Measurements from ENCODE around the gene ZNF211.

Gene ZNF211

DNA sequence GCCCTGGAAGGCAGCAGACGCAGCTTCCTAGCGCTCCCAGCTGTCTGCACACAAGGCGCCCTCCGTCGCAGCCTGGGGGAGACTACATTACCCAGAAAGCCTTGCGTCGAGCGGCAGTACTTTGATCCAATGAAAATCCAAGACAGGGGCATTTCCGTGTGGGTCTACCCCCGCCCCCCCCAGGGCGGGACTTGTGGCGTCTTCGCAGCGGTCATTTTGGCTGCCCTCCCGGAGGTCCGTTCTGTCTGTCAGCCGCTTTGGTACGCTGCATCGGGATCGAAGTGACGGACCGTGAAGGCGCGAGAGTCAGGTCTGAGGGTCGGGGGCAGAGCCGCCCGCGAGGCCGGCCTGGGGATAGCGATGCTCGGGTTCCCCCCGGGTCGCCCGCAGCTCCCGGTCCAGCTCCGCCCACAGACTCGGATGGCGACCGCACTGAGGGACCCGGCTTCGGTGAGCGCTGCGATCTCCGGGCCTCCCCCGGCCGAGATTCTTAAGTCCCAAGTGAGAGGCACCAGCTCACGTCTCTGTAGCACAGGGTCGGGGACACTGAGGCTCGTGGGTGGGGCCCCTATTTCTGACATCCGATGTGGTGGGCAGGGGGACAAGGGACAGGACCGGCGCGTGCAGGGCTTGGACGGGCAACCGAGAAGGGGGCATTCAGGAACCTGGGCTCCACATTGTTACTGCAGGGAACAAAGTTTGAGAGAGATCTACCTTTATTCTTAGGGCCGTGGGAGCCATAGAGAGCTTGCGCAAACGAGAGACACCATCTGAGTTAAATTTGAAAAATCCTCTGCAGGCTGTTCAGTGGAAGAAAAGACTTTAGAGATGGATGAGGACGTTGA is at the start of gene ZNF211:
Gene ZNF211, plus strand, starts transcription at position 182 of the 845 bp plus-strand sequence. Its CDS starts 179 bp downstream, at position 361.
- peak; percentile 78 for DNase-seq (ENCODE audit: low read depth)

- peak; percentile 71 for DNase-seq (ENCODE audit: low read depth)
Measured at GRCh38 chr19:57583521-57584416, 49.2 kb upstream of the ZNF211 start, which contains the start of gene ZIK1. ZIK1 (plus strand) TSS chr19:57584145; CDS start chr19:57584357, 212 bp downstream.

DNA sequence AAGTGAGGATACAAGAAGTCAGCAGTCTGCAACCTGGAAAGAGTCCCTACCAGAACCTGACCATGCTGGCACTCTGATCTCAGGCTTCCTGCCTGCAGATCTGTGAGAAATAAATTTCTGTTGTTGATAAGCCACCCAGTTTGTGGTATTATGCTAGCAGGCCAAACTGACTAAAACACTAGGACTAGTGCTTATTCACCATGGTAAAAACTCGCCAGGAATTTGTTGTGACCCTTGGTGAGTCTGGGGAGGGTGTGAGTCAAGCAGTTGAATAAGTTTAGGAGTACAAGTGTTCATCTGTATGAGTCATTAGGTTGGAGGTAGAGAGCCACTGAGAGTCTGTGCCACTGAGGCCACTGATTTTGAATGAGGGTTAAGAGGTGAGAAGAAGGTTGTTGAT is 45.4 kb upstream of the ZNF211 start:
- DNase-seq (ENCODE audit: low read depth): no peak

DNA sequence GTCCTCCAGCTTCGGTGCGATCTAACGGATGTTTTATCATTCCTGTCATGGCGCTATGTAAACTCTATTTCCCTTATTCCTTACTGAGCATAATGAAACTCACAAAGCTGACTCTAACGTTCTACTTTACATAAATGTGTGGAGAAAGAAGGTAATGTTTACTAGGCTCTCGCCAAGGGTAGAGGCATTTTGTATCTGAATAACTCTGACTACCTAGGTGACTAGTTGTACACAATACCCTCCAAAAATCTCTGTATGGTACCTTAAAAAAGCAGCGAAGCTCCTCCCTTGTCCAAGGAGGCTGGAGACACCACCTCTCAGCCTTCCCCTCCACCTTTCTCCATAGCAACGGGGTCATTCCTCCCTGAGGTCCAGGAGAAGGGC is 33.6 kb upstream of the ZNF211 start:
- DNase-seq (ENCODE audit: low read depth): no peak

GRCh38 chr19:57599761-57600383 is 33.1 kb upstream of the ZNF211 start, which contains the start of gene ZNF530:
ZNF530 (plus strand) TSS chr19:57599885; CDS start chr19:57604346, 4,461 bp downstream.
- peak; percentile 76 for DNase-seq (ENCODE audit: low read depth)

- DNase-seq (ENCODE audit: low read depth): no peak
Measured at GRCh38 chr19:57606931-57607330, 26.0 kb upstream of the ZNF211 start.

GRCh38 chr19:57611113-57611512 is 21.9 kb upstream of the ZNF211 start:
- no peak for DNase-seq (ENCODE audit: low read depth)

GRCh38 chr19:57613941-57614743 is 18.8 kb upstream of the ZNF211 start, which contains the start of gene ZNF134:
ZNF134 (plus strand) TSS chr19:57614242; CDS start chr19:57619469, 5,227 bp downstream.
- DNase-seq (ENCODE audit: low read depth): peak; percentile 79

GRCh38 chr19:57615346-57615745 is 17.6 kb upstream of the ZNF211 start:
- DNase-seq (ENCODE audit: low read depth): no peak

DNA sequence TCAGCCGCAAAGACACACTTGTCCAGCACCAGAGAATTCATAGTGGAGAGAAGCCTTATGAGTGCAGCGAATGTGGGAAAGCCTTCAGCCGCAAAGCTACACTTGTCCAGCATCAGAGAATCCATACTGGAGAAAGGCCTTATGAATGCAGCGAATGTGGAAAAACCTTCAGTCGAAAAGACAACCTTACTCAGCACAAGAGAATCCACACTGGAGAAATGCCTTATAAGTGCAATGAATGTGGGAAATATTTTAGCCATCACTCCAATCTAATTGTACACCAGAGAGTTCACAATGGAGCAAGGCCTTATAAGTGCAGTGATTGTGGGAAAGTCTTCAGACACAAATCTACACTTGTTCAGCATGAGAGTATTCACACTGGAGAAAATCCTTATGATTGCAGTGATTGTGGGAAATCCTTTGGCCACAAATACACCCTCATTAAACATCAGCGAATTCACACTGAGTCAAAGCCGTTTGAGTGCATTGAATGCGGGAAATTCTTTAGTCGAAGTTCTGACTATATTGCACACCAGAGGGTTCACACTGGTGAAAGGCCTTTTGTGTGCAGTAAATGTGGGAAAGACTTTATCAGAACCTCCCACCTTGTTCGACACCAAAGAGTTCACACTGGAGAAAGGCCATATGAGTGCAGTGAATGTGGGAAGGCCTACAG is 12.2 kb upstream of the ZNF211 start:
- DNase-seq (ENCODE audit: low read depth): no peak

DNA sequence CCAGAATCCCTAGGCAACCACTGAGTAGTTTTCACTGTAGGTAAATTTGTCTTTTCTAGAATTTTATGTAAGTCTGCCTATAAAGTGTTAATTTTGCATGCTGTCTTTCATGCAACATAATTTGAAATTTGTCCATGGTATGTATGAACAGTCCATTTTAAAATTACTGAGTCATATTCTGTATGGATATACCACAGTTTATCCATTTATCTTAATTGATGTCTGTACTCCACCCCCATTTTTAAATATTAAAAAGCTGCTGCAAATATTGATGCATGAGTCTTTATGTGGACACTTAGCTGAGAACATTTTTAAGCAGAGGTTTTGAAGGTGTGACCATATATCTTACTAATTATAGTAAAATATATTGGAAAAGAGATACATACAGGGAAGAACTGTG is 9.9 kb upstream of the ZNF211 start:
- no peak for DNase-seq (ENCODE audit: low read depth)

DNA sequence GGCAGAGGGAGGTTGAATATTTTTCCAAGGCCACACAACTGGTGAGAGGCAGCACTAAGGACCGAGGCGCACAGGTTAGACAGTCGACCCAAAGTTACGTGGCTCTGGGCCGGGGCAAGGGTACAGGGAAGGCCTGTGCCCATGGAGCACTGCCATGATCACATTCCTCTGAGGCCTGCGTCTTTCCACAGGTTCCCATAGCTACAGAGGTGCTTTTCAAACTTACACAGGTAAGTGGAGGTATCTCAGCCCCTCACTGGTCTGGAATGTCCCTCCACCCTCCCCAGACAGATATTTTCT is 814 bp downstream of the ZNF211 start:
- no peak for DNase-seq (ENCODE audit: low read depth)

DNA sequence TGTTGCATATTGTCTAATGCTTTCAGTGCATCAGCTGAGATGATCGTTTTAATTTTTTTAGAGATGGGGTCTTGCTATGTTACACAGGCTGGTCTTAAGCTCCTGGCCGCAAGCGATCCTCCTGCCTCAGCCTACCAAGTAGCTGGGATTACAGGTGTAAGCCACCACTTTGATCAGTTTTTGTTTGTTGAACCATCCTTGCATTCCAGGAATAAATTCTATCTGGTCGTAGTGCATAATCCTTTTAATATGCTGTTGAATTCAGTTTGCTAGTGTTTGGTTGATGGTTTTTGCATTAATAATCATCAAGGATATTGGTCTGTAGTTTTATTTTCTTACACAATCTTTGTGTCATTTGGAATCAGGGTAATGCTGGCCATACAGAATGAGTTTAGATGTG is 4.4 kb downstream of the ZNF211 start:
- no peak for DNase-seq (ENCODE audit: low read depth)

DNA sequence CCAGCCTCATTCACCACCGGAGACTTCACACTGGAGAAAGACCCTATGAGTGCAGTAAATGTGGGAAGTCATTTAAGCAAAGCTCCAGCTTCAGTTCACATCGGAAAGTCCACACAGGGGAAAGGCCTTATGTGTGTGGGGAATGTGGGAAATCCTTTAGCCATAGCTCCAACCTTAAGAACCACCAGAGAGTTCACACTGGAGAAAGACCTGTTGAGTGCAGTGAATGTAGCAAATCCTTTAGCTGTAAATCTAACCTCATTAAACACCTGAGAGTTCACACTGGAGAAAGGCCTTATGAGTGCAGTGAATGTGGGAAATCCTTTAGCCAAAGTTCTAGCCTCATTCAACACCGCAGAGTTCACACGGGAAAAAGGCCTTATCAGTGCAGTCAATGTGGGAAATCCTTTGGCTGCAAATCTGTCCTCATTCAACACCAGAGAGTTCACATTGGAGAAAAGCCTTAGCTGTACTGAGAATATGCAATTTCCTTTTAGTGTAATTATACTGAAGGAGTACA is 8.8 kb downstream of the ZNF211 start:
- no peak for DNase-seq (ENCODE audit: low read depth)

- DNase-seq (ENCODE audit: low read depth): no peak
Measured at GRCh38 chr19:57642396-57643046, 9.6 kb downstream of the ZNF211 start.

GRCh38 chr19:57643734-57644133 is 10.8 kb downstream of the ZNF211 start:
- DNase-seq (ENCODE audit: low read depth): no peak

GRCh38 chr19:57648331-57649003 is 15.5 kb downstream of the ZNF211 start:
- DNase-seq (ENCODE audit: low read depth): no peak

DNA sequence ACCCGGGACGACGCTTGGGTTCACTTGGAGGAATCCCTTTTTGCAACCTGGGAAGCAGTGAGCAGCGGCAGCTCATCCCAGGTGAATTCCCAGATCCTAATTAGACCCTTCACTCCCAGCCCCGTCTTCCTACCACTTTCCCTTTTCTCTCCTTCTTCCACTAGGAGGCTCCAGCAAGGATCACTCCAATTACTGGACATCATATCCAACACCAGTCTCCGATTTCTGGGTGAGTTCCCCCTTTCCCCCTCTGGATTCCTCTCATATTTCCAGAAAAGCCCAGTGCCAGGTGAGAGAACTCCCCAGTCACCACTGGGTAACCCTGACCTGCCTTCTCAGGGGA is 18.7 kb downstream of the ZNF211 start:
- DNase-seq (ENCODE audit: low read depth): no peak

GRCh38 chr19:57653689-57654088 is 20.7 kb downstream of the ZNF211 start:
- no peak for DNase-seq (ENCODE audit: low read depth)

GRCh38 chr19:57655443-57655842 is 22.5 kb downstream of the ZNF211 start:
- DNase-seq (ENCODE audit: low read depth): no peak
